Midbrain (tissue), 1 donor: ENCODE results near the gene PKP1.

ENCODE experiments used
- DNase-seq: peaks from one replicate; lab custom pipeline; 2025; lab: John Stamatoyannopoulos, UW

Gene PKP1

GRCh38 chr1:201374364-201374763 is 91.1 kb downstream of the PKP1 start:
- DNase-seq = no peak

DNA sequence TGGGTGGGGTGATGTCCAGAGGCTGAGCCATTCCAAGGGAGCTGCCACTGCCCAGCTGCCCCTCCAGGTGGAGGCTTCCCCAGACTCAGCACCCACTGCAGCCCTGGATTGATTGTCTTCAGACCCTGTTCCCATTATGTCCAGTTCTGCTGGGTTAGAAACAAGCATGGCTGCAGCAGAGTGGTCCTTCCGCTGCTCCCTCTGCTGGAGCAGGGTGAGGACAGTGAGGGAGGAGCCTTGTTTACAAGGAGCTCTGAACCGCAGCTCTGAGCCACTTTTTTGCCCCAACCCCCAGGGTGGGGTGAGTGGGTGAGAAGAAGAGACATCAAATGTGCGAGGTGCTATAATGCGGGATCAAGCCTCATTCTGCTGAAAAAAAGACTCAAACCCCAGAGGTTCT is 91.9 kb downstream of the PKP1 start:
- no peak for DNase-seq

- DNase-seq = no peak
These were observed 92.8 kb downstream of the PKP1 start for GRCh38 chr1:201376107-201376463.

DNA sequence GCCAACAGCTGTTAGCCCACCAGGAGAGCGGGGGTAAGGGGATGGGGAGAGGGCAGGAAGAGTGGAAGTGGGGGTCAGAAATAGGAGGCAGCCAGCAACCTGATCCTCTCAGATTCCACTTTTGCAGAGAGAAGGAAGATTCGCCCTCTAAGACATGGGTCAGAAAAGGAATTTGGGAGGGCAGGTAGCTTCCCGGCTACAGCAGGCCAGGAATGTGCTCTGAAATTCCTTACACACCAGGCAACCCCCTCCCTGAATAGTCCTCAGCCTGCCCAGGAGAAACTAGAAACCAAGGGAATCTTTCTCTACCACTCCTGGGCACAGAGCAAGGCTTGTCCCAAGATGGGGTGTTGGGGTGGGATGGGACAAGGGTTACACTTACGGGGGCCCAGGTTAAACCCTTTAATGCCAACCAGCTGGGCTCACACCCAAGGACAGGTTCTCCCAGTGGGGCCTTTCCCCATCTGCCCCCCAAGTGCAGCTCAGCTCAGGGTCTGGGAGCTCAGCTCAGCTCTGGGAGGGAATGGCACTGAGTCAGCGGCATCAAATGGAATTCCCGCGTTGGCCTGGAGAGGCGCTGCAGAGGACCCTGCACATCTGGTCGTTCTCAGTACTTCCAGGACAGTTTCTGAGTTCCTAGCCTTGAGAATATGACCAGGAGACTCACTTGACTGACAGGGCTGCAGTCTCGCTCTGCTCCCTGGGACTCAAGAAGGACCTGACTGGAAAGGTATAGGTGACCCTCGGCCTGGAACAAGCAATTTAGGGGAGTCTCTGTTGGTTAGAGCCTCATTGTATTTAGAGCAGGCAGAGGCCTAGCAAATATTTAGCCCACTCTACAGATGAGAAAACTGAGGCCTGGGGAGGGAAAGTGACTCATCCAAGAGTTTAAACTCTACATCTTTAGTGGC is 93.4 kb downstream of the PKP1 start:
- no peak for DNase-seq

GRCh38 chr1:201377611-201378092 is 94.3 kb downstream of the PKP1 start, which contains the start of gene TNNT2:
Gene TNNT2 (minus strand): TSS chr1:201377680. CDS start chr1:201373254, 4,426 bp downstream.
- no peak for DNase-seq

DNA sequence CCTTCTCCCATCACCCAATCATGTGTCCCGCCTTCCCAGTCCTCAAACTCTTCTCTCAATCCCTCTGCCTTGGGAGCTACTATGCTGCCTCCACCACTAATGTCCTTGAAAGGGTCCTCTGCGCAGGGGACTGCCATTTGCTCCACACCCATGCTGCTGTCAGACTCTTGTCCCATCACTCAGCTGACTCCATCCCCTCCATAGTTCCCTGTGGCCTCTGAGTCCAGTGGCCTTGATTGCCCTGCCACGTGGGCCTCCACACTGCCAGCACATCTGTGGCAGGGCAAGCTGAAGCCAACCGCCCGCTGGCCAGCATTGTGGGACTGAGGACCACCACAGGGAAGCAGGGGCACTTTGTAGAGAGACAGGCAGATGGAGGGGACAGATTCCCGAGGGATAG is 95.5 kb downstream of the PKP1 start:
- no peak for DNase-seq

DNA sequence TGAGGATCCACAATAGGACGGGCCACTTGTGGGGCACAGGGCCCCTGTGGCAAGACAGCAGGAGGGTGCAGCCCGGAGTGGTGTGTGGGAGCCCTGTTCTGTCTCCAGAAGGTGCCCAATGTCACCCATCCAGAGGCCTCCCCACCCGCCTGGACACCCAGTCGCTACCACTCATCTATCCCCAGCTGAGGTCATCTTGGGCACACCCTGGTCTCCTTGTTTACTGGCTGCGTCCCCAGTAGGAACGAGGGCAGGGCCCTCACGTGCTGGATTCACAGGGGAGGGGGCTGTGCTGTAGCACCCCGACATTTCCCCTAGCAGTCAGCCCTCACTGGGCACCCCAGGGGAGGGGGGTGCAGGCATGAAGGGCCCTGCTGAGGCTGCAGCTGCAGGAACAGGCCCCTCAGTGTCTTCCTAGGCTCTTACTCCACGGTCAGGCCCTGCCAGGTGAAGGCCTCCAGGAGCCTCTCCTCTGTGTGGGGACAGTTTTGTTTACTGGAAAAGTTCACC is 96.5 kb downstream of the PKP1 start:
- DNase-seq = no peak

GRCh38 chr1:201381130-201381529 is 97.8 kb downstream of the PKP1 start:
- no peak for DNase-seq
